Stimulated activated CD8-positive, alpha-beta memory T cell treated with anti-CD3 and anti-CD28 coated beads, Interleukin-15, amount 100 ng/mL, for 24 hours (primary cell): Measurements from ENCODE around the gene GIMAP1.
"Not testable (repeated sequence)": the region's sequence is repeated elsewhere in the genome, so short reads cannot be mapped to it uniquely, and the experiment has no call there.

Experiments used
- DNase-seq: peaks from one replicate; pipeline ENCODE4 v3.0.0-alpha.2; 2020; ENCODE audit warnings: low read depth

The GIMAP1 gene

DNA sequence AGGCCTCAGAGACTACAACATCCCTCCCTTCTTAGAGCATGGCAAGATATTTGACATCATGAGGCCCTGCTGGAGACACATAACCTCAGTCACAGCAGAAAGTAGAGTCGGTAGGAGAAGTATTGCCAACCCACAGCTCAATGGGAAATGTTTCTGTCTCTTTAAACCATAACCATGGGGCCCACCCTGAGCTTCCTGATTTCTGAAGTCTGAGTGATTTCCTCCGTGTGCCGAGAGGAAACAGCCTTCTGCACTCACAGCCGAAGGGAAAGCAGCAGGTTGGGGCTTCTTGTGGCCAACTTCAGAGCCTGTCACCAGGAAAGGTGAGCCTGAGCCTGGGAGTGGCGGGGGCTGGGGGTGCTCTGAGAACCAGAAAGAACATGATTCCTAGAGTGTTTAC is at the start of gene GIMAP1:
GIMAP1 (plus strand) TSS at position 246 of the 400 bp plus-strand sequence. CDS start 2,435 bp downstream, outside the sequence.
- no peak for DNase-seq

GRCh38 chr7:150668472-150668911 is 47.9 kb upstream of the GIMAP1 start:
- DNase-seq, result no peak

- DNase-seq, result no peak
These were observed 47.4 kb upstream of the GIMAP1 start for GRCh38 chr7:150668977-150669376.

- not testable (repeated sequence) for DNase-seq
These were observed 44.4 kb upstream of the GIMAP1 start for GRCh38 chr7:150671798-150672585.

GRCh38 chr7:150675714-150676113 is 40.7 kb upstream of the GIMAP1 start:
- DNase-seq, result no peak

DNA sequence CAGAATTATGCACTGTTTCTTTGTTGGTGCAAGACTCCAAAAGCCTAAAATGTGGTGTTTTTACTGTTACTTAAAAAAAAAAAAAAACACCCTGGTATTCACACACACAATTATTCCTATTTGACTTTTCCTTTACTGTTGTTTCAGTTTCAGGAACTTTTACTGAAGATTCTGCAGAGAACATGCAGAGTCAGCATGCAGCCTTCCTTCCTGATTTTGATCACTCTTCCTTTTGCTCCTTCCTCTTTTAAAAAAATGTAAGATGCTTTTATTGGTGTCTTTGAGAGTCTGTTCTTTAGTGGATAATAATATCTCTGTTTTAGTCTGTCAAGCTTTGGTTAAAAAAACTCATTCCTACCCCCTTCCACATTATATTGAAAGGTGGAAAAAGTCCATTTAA is 40.1 kb upstream of the GIMAP1 start:
- not testable (repeated sequence) for DNase-seq

GRCh38 chr7:150676854-150677253 is 39.6 kb upstream of the GIMAP1 start:
- not testable (repeated sequence) for DNase-seq

DNA sequence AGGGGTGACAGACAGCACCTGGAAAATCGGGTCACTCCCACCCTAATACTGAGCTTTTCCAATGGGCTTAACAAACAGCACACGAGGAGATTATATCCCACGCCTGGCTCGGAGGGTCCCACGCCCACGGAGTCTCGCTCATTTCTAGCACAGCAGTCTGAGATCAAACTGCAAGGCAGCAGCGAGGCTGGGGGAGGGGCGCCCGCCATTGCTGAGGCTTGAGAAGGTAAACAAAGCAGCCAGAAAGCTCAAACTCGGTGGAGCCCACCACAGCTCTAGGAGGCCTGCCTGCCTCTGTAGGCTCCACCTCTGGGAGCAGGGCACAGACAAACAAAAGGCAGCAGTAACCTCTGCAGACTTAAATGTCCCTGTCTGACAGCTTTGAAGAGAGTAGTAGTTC is 37.8 kb upstream of the GIMAP1 start:
- DNase-seq, result not testable (repeated sequence)

DNA sequence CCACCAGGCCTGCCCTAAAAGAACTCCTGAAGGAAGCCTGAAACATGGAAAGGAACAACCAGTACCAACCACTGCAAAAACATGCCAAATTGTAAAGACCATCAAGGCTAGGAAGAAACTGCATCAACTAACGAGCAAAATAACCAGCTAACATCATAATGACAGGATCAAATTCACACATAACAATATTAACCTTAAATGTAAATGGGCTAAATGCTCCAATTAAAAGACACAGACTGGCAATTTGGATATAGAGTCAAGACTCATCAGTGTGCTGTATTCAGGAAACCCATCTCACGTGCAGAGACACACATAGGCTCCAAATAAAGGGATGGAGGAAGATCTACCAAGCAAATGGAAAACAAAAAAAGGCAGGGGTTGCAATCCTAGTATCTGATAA is 36.0 kb upstream of the GIMAP1 start:
- DNase-seq, result not testable (repeated sequence)

- no peak for DNase-seq
These were observed 31.0 kb upstream of the GIMAP1 start, which contains the start of gene GIMAP2 for GRCh38 chr7:150685219-150686029. GIMAP2 (plus strand) TSS chr7:150685706; CDS start chr7:150687060, 1,354 bp downstream.

DNA sequence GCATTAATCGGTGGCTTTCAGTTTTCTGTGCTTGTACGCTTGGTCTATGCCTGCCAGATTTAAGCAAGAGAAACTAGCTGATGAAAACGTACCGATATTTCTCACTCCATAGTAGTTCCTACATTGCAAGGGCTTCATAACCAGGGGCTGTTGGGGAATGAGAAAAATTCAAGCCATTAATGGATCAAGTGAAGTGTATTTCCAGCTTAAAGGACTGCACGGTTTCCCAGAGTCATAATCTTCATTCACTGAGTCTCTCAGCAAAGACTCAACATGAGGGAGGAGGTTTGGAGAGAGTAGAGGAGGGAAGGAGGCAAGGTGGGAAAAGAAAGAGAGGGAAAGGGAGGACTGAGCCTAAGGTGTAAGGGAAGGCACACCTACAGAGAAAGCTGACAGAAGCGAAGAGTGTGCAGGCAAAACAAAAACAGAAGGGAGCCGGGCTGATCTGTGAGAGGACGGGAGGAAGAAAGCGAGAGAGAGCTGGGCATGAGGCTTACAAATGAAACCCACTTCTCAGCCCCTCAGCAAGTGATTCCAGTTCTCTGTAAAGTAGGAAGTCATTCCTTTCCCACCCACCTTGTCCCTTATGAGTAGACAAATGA is 30.3 kb upstream of the GIMAP1 start:
- no peak for DNase-seq

DNA sequence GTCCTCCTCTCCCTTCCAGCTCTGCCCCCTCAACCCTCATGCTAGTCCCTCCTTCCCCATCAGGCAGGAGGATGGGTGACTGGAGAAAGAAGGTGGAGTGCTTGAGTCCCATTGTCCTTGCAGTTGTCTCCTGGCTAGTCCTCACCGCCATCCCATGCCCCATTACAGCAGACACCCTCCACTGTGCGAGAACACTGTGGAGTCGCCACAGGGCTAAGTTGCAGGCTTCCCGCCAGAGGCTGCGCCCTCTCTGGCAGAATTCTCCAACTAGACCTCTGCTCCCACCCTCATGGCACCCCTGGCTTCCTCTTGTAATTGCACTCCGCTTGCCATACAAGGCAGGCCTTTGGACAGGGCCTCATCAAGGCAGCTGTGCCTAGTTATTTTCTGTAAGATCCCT is 27.8 kb upstream of the GIMAP1 start:
- no peak for DNase-seq

- DNase-seq, result no peak
These were observed 20.8 kb upstream of the GIMAP1 start for GRCh38 chr7:150695654-150696053.

- no peak for DNase-seq
These were observed 13.2 kb upstream of the GIMAP1 start for GRCh38 chr7:150703209-150703608.

- no peak for DNase-seq
These were observed 1.1 kb upstream of the GIMAP1 start for GRCh38 chr7:150715293-150715692.

- DNase-seq, result no peak
These were observed 675 bp upstream of the GIMAP1 start for GRCh38 chr7:150715738-150716137.

DNA sequence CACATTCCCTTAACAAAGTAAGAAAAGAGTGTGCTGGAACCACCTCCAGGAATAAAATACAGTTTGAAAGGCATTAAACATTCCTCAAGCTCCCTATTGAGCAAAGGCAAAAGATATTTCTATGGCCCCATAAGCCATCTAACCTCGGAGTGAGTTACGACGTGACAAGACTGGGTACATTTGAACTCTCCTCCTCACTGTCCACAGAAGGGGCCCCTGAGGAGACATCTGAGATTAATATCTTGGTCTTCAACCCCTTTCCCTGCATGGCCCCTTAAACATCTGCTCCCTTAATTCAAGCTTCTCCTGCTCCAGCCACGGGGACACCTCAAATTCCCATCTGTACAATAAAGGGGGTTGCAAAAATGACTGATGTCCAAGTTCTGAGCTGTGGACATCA is 526 bp downstream of the GIMAP1 start:
- DNase-seq, result no peak

GRCh38 chr7:150717814-150718420 is 1.5 kb downstream of the GIMAP1 start:
- DNase-seq, result no peak

DNA sequence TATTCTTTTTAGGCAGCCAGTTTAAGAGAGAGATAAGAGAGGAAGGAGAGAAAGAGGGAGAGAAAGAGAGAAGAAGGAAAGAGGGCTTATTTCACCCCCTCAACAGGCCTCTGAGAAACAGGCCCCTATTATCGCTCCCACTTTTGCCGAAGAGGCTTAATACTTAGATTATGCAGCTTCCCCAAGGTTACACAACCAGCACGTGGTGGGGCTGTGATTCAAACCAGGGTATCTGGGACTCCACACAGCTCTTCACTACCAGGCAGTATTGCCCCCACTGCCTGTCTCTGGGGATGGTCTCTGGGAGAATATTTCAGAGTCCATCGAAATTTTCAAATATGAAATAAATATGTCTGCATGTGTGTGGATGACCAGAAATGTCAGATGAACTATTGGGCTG is 3.0 kb downstream of the GIMAP1 start:
- no peak for DNase-seq

DNA sequence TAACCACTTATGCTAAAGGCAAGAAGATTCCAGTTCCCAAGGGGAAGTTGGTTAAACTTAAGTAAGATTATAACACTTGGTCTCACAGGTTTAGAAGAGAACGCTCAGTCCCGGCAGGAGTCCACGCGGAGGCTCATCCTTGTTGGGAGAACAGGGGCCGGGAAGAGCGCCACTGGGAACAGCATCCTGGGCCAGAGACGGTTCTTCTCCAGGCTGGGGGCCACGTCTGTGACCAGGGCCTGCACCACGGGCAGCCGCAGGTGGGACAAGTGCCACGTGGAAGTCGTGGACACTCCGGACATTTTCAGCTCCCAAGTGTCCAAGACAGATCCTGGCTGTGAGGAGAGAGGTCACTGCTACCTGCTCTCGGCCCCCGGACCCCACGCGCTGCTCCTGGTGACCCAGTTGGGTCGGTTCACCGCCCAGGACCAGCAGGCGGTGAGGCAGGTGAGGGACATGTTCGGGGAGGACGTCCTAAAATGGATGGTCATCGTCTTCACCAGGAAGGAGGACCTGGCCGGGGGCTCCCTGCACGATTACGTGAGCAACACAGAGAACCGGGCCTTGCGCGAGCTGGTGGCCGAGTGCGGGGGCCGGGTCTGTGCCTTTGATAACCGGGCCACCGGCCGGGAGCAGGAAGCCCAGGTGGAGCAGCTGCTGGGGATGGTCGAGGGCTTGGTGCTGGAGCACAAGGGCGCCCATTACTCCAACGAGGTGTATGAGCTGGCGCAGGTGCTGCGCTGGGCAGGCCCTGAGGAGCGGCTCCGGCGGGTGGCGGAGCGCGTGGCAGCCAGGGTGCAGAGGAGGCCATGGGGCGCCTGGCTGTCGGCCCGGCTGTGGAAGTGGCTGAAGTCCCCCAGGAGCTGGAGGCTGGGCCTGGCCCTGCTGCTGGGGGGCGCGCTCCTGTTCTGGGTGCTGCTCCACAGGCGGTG is 3.8 kb downstream of the GIMAP1 start:
- DNase-seq, result no peak

- no peak for DNase-seq
These were observed 5.6 kb downstream of the GIMAP1 start for GRCh38 chr7:150721970-150722373.
